Keratinocyte (primary cell): ENCODE measurements around the gene ZNF107.

Experiments
- EZH2 ChIP-seq: IDR thresholded peaks from one replicate; pipeline ENCODE4 v1.6.1; 2012; ENCODE audit warnings: inconsistent platforms, mild to moderate bottlenecking, low read length, moderate library complexity
- TF ChIP-seq, protein P1 (sequence below), 3 experiments: IDR thresholded peaks in 1 of 3; conservative IDR thresholded peaks in 1 of 3; optimal IDR thresholded peaks in 1 of 3; 2 replicates in 2 of 3; 3 replicates in 1 of 3; pipeline versions ENCODE3 to v1.5.1; 2011; ENCODE audit warnings: low read length in 3 of 3, mild to moderate bottlenecking in 3 of 3, moderate library complexity in 2 of 3, control low read depth in 1 of 3, inconsistent platforms in 1 of 3; ENCODE audit not compliant: insufficient read depth in 2 of 3; ENCODE audit errors: extremely low read depth in 1 of 3

DNA sequence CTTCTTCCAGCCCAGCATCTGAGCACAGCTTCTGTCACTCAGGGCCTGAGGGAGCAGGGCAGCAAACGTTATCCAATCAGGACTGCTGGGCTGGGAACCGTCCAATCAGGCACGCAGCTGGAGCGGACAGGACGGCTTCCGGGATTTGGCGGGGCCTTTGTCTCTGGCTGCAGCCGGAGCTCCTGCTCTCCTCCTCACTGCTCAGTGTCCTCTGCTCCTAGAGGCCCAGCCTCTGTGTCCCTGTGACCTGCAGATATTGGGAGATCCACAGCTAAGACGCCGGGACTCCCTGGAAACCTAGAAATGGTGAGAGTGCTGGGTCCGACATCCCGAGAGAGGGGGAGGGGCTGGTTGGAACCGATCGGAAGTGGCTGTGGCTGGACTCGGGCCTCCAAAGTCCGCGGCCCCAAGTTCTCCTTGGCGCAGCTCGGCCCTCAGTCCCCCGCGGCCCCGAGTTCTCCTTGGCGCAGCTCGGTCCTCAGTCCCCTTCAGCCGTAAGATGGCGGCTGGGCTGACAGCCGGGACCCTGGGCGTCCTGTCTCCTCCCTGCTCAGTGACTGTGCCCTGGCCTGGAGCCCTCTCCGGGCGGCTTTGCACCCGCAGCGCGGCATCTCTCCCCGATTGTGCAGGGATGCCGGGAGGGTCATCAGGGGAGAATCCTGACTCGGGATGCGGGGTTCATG lies at the start of gene ZNF107:
- TF ChIP-seq, protein P1, sequence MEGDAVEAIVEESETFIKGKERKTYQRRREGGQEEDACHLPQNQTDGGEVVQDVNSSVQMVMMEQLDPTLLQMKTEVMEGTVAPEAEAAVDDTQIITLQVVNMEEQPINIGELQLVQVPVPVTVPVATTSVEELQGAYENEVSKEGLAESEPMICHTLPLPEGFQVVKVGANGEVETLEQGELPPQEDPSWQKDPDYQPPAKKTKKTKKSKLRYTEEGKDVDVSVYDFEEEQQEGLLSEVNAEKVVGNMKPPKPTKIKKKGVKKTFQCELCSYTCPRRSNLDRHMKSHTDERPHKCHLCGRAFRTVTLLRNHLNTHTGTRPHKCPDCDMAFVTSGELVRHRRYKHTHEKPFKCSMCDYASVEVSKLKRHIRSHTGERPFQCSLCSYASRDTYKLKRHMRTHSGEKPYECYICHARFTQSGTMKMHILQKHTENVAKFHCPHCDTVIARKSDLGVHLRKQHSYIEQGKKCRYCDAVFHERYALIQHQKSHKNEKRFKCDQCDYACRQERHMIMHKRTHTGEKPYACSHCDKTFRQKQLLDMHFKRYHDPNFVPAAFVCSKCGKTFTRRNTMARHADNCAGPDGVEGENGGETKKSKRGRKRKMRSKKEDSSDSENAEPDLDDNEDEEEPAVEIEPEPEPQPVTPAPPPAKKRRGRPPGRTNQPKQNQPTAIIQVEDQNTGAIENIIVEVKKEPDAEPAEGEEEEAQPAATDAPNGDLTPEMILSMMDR (optimal IDR thresholded peaks at IDR 0.05 in 1 of 3, IDR thresholded peaks at IDR 0.05 in 1 of 3, conservative IDR thresholded peaks at IDR 0.05 in 1 of 3; ENCODE audit: extremely low read depth in 1 of 3, insufficient read depth in 2 of 3, low read length in 3 of 3): no peak
- TF ChIP-seq EZH2: no peak
